ENCODE results near the gene ABCA7.

The ABCA7 gene

GRCh38 chr19:992670-993055, 47.2 kb upstream of the ABCA7 start:
- no peak for TF ChIP-seq CTCF (IDR thresholded peaks at IDR 0.05; ENCODE audit: low read depth, low read length)
- in situ Hi-C loops (cut with HindIII; ENCODE audit: low sequenced_read_pairs), result no loop called here
- no peak overlapping the region for H3K4me3 ChIP-seq (ENCODE audit: low read depth, low read length)
- no peak for DNase-seq (ENCODE audit: low read depth, low spot score)

GRCh38 chr19:993361-993830, 46.5 kb upstream of the ABCA7 start:
- DNase-seq (ENCODE audit: low read depth, low spot score), result no peak
- no peak overlapping the region for H3K4me3 ChIP-seq (ENCODE audit: low read depth, low read length)
- no peak for TF ChIP-seq CTCF (IDR thresholded peaks at IDR 0.05; ENCODE audit: low read depth, low read length)
- in situ Hi-C loops (cut with HindIII; ENCODE audit: low sequenced_read_pairs), result no loop called here

- no peak for TF ChIP-seq CTCF (IDR thresholded peaks at IDR 0.05; ENCODE audit: low read depth, low read length)
- in situ Hi-C loops (cut with HindIII; ENCODE audit: low sequenced_read_pairs), result no loop called here
- H3K4me3 ChIP-seq (ENCODE audit: low read depth, low read length), result no peak overlapping the region
- no peak for DNase-seq (ENCODE audit: low read depth, low spot score)
Measured at GRCh38 chr19:993831-994393, 46.0 kb upstream of the ABCA7 start.

DNA sequence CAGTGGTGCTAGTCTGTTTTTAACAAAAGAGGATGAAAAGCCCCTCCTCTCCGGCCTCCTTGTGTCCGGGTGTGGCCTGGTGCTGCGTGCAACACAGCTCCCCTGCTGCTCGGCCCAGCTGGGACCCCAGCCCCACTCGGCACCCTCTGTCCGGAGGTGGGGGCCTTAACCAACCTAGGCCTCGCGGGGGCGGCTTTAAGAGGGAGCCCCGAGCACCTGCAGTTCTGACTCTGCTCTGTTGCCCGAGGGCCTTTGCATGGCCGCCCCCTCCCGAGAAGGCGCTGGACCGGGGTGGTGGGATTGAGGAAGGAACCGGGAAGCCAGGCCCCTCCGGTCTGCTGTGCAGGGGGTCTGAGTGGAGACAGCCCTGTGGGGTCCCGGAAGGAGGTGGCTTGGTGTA, 45.4 kb upstream of the ABCA7 start:
- in situ Hi-C loops (cut with HindIII; ENCODE audit: low sequenced_read_pairs), result no loop called here
- DNase-seq (ENCODE audit: low read depth, low spot score), result no peak
- no peak for TF ChIP-seq CTCF (IDR thresholded peaks at IDR 0.05; ENCODE audit: low read depth, low read length)
- no peak overlapping the region for H3K4me3 ChIP-seq (ENCODE audit: low read depth, low read length)

- TF ChIP-seq CTCF (IDR thresholded peaks at IDR 0.05; ENCODE audit: low read depth, low read length), result no peak
- DNase-seq (ENCODE audit: low read depth, low spot score), result no peak
- in situ Hi-C loops (cut with HindIII; ENCODE audit: low sequenced_read_pairs), result no loop called here
- no peak overlapping the region for H3K4me3 ChIP-seq (ENCODE audit: low read depth, low read length)
Measured at GRCh38 chr19:995051-995827, 44.7 kb upstream of the ABCA7 start.

GRCh38 chr19:996051-996838, 43.7 kb upstream of the ABCA7 start:
- H3K4me3 ChIP-seq (ENCODE audit: low read depth, low read length), result peak overlapping the region; percentile 17
- peak; percentile 45 for DNase-seq (ENCODE audit: low read depth, low spot score)
- in situ Hi-C loops (cut with HindIII; ENCODE audit: low sequenced_read_pairs), result no loop called here
- TF ChIP-seq CTCF (IDR thresholded peaks at IDR 0.05; ENCODE audit: low read depth, low read length), result no peak

Data from astrocyte of the spinal cord (primary cell).